ENCODE measurements around the gene TPP1.

Gene TPP1

DNA sequence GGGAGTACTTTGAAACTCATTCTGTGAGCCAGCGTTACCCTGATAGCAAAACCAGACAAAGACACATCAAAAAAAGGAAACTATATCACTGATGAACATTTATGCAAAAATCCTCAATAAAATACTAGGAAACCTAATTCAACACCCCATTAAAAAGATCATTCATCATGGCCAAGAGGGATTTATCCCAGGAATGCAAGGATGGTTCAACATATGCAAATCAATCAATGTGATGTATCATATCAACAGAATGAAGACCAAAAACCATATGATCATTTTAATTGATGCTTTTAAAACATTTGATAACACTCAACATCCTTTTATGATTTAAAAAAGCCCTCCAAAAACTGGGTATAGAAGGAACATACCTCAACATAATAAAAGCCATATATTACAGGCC is 35.6 kb downstream of the TPP1 start (continued):
- TF ChIP-seq, protein P1, sequence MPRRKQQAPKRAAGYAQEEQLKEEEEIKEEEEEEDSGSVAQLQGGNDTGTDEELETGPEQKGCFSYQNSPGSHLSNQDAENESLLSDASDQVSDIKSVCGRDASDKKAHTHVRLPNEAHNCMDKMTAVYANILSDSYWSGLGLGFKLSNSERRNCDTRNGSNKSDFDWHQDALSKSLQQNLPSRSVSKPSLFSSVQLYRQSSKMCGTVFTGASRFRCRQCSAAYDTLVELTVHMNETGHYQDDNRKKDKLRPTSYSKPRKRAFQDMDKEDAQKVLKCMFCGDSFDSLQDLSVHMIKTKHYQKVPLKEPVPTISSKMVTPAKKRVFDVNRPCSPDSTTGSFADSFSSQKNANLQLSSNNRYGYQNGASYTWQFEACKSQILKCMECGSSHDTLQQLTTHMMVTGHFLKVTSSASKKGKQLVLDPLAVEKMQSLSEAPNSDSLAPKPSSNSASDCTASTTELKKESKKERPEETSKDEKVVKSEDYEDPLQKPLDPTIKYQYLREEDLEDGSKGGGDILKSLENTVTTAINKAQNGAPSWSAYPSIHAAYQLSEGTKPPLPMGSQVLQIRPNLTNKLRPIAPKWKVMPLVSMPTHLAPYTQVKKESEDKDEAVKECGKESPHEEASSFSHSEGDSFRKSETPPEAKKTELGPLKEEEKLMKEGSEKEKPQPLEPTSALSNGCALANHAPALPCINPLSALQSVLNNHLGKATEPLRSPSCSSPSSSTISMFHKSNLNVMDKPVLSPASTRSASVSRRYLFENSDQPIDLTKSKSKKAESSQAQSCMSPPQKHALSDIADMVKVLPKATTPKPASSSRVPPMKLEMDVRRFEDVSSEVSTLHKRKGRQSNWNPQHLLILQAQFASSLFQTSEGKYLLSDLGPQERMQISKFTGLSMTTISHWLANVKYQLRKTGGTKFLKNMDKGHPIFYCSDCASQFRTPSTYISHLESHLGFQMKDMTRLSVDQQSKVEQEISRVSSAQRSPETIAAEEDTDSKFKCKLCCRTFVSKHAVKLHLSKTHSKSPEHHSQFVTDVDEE (CRISPR knock-in tag; IDR thresholded peaks at IDR 0.05), result no peak

DNA sequence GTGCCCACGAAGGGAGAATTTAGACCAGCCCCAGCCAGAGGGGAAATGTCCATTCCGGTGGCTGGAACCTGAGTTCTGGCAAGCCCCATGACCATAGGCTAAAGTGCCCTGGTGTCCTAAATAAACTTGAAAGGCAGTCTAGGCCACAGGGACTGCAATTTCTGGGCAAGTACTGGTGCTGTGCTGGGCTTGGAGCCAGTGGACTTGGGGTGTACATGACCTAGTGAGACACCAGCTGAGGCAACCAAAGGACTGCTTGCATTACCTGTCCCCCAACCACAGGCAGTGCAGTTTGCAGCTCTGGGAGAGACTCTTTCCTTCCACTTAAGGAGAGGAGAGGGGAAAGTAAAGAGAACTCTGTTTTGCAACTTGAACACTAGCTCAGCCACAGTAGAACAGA is 39.5 kb downstream of the TPP1 start:
- no peak for ATAC-seq
- TF ChIP-seq, protein P2, sequence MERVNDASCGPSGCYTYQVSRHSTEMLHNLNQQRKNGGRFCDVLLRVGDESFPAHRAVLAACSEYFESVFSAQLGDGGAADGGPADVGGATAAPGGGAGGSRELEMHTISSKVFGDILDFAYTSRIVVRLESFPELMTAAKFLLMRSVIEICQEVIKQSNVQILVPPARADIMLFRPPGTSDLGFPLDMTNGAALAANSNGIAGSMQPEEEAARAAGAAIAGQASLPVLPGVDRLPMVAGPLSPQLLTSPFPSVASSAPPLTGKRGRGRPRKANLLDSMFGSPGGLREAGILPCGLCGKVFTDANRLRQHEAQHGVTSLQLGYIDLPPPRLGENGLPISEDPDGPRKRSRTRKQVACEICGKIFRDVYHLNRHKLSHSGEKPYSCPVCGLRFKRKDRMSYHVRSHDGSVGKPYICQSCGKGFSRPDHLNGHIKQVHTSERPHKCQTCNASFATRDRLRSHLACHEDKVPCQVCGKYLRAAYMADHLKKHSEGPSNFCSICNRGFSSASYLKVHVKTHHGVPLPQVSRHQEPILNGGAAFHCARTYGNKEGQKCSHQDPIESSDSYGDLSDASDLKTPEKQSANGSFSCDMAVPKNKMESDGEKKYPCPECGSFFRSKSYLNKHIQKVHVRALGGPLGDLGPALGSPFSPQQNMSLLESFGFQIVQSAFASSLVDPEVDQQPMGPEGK (CRISPR knock-in tag; IDR thresholded peaks at IDR 0.05; ENCODE audit: borderline replicate concordance), result no peak
- TF ChIP-seq ZNF8 (CRISPR knock-in tag; IDR thresholded peaks at IDR 0.05), result no peak
- TF ChIP-seq TCF4 (CRISPR knock-in tag; IDR thresholded peaks at IDR 0.05; ENCODE audit: borderline replicate concordance), result no peak
- no peak for TF ChIP-seq ARNTL (CRISPR knock-in tag; IDR thresholded peaks at IDR 0.05; ENCODE audit: borderline replicate concordance, low read depth)
- TF ChIP-seq CSDC2 (CRISPR knock-in tag; IDR thresholded peaks at IDR 0.05), result no peak
- TF ChIP-seq, protein P3, sequence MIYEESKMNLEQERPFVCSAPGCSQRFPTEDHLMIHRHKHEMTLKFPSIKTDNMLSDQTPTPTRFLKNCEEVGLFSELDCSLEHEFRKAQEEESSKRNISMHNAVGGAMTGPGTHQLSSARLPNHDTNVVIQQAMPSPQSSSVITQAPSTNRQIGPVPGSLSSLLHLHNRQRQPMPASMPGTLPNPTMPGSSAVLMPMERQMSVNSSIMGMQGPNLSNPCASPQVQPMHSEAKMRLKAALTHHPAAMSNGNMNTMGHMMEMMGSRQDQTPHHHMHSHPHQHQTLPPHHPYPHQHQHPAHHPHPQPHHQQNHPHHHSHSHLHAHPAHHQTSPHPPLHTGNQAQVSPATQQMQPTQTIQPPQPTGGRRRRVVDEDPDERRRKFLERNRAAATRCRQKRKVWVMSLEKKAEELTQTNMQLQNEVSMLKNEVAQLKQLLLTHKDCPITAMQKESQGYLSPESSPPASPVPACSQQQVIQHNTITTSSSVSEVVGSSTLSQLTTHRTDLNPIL (CRISPR knock-in tag; IDR thresholded peaks at IDR 0.05; ENCODE audit: low read depth), result no peak
- TF ChIP-seq ZNF70 (CRISPR knock-in tag; IDR thresholded peaks at IDR 0.05), result no peak
- TF ChIP-seq TOX (CRISPR knock-in tag; IDR thresholded peaks at IDR 0.05; ENCODE audit: borderline replicate concordance), result no peak
- TF ChIP-seq GLIS3 (CRISPR knock-in tag; IDR thresholded peaks at IDR 0.05), result no peak
- TF ChIP-seq, protein P1 (CRISPR knock-in tag; IDR thresholded peaks at IDR 0.05), result no peak
- TF ChIP-seq ZC3H10 (CRISPR knock-in tag; IDR thresholded peaks at IDR 0.05), result no peak
- TF ChIP-seq ZNF565 (CRISPR knock-in tag; conservative IDR thresholded peaks at IDR 0.05; ENCODE audit: low read depth), result no peak
- no peak for TF ChIP-seq CSRNP3 (CRISPR knock-in tag; IDR thresholded peaks at IDR 0.05)
- TF ChIP-seq OSR1 (CRISPR knock-in tag; IDR thresholded peaks at IDR 0.05), result no peak
- TF ChIP-seq PPARA (CRISPR knock-in tag; IDR thresholded peaks at IDR 0.05; ENCODE audit: borderline replicate concordance), result no peak
- no peak for TF ChIP-seq RARB (CRISPR knock-in tag; IDR thresholded peaks at IDR 0.05)
- TF ChIP-seq BACH2 (CRISPR knock-in tag; IDR thresholded peaks at IDR 0.05; ENCODE audit: borderline replicate concordance), result no peak
- TF ChIP-seq POU6F1 (CRISPR knock-in tag; IDR thresholded peaks at IDR 0.05; ENCODE audit: borderline replicate concordance, low read depth), result no peak

DNA sequence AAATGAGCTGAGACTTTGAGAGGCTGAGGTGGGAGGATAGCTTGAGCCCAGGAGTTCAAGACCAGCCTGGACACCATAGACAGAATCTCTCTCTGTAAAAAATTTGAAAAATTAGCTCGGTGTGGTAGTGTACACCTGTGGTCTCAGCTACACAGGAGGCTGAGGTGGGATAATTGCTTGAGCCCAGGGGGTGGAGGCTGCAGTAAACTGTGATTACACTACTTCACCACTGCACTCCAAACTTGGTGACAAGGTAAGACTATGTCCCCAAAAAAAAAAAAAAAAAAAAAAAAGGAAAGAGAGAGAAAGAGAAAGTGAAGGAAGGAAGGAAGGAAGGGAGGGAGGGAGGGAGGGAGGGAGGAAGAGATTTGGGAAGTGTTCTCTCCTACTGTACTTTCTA is 41.1 kb downstream of the TPP1 start:
- no peak for ATAC-seq
- TF ChIP-seq ZFP3 (CRISPR knock-in tag; IDR thresholded peaks at IDR 0.05) (no peak), GLIS3 (CRISPR knock-in tag; IDR thresholded peaks at IDR 0.05) (no peak), CSRNP3 (CRISPR knock-in tag; IDR thresholded peaks at IDR 0.05) (no peak), ZNF565 (CRISPR knock-in tag; conservative IDR thresholded peaks at IDR 0.05; ENCODE audit: low read depth) (no peak), TCF4 (CRISPR knock-in tag; IDR thresholded peaks at IDR 0.05; ENCODE audit: borderline replicate concordance) (no peak), RARB (CRISPR knock-in tag; IDR thresholded peaks at IDR 0.05) (no peak), ZNF70 (CRISPR knock-in tag; IDR thresholded peaks at IDR 0.05) (no peak), ESRRG (CRISPR knock-in tag; IDR thresholded peaks at IDR 0.05) (no peak), ARNTL (CRISPR knock-in tag; IDR thresholded peaks at IDR 0.05; ENCODE audit: borderline replicate concordance, low read depth) (no peak), ZC3H10 (CRISPR knock-in tag; IDR thresholded peaks at IDR 0.05) (no peak)
- TF ChIP-seq, protein P2 (CRISPR knock-in tag; IDR thresholded peaks at IDR 0.05; ENCODE audit: borderline replicate concordance), result no peak
